Mucosa of gallbladder (tissue), 1 donor: Measurements from ENCODE around the gene HSD17B4. TPM values are rescaled to one million over a fixed set of nuclear protein-coding genes. Genes with fewer than 3 reads are reported as not detected.
"Not testable (repeated sequence)": the region's sequence is repeated elsewhere in the genome, so short reads cannot be mapped to it uniquely, and the experiment has no call there.

Source experiments
- DNase-seq: peaks from one replicate; pipeline ENCODE4 v3.0.0-alpha.2; 2020; ENCODE audit warnings: low spot score
- total RNA-seq: library from RNA; stranded (reverse); gene quantifications from one replicate; pipeline ENCODE4 v1.2.1, GENCODE V29; 2021
- donor health status: DM: no; HTN: no; CAD: no.

Gene HSD17B4, protein sequence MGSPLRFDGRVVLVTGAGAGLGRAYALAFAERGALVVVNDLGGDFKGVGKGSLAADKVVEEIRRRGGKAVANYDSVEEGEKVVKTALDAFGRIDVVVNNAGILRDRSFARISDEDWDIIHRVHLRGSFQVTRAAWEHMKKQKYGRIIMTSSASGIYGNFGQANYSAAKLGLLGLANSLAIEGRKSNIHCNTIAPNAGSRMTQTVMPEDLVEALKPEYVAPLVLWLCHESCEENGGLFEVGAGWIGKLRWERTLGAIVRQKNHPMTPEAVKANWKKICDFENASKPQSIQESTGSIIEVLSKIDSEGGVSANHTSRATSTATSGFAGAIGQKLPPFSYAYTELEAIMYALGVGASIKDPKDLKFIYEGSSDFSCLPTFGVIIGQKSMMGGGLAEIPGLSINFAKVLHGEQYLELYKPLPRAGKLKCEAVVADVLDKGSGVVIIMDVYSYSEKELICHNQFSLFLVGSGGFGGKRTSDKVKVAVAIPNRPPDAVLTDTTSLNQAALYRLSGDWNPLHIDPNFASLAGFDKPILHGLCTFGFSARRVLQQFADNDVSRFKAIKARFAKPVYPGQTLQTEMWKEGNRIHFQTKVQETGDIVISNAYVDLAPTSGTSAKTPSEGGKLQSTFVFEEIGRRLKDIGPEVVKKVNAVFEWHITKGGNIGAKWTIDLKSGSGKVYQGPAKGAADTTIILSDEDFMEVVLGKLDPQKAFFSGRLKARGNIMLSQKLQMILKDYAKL
- total RNA-seq, result 379 TPM

DNA sequence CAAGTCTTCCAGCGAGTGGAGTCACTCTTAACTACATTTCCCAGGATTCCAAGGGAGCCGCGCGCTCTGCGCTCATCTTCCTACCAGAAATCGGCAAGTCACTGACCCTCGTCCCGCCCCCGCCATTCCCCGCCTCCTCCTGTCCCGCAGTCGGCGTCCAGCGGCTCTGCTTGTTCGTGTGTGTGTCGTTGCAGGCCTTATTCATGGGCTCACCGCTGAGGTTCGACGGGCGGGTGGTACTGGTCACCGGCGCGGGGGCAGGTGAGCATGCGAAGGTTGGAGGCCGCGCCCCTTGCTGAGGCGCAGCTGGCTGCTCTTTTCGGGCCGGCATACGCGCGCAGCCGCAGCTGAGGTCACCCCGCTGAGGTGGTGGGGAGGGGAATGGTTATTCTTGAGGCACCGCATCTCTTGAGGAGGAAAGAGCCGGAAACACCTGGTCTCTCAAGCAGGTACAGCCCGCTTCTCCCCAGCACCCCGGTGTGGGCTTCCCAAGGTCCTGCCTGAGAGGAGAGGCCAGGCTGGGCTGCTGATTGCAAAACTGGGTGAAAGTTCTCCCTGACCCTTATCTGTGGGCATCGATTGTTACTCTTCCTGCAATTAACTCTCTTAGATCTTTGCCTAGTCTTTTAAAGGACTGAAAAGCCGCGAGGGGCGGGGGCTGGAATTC, at the start of gene HSD17B4:
Gene HSD17B4 (plus strand): TSS at position 125 of the 667 bp plus-strand sequence. CDS start 79 bp downstream, at position 204.
- DNase-seq, result peak; percentile 91

DNA sequence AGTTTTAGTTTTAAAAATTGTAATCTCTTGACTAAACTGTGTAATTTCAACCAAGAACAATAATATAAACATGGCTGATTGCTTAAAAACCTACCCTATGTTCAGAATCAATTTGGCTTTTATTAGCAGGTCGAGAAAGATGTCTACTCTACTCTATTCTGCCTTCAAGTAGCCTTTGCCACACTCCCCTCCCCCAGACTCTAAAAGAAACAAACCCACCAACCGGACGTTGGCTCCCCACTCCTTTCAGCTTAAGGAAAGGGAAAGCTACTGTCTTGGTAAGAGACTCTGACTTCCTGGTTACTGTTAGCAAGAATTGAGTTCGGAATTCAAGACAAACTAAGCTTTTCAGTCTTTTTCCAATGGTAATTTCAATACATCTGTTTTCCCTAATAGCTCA, 49.7 kb upstream of the HSD17B4 start:
- no peak for DNase-seq

DNA sequence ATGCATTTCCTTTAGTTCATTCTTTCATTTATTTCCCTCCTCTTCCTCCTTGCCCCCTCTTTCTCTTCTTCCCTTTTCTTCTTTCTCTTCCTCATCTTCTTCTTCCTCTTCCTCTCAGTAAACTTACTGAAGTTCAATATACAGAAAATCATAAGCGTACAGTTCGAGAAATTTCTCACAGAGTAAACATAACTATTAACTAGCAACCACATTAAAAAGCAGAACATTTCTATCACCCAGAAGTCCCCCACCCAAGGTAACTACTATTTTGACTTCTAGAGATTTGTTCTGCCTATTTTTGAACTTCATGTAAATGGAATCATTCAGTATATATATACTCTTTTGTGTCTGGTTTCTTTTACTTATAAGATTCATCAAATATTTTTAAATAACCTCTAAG, 48.3 kb upstream of the HSD17B4 start:
- DNase-seq, result no peak

DNA sequence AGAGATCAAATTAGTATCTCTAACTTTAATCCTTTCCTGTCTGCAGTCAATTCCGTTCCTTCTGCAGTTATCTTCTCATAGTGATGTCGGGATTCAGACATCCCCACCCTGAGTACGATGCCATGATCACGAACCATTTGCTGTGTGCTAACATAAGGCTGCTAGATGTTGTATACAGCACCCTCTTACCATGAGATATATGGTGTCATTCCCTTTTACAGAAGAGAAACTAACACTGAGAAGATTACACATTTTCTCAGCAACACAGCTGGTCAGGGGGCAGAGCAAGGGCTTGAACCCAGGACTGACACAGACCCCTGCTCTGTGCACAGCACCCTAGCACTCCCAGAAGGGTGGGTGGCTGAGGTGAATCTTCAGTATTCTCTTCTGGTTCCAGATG, 46.9 kb upstream of the HSD17B4 start:
- DNase-seq, result no peak

DNA sequence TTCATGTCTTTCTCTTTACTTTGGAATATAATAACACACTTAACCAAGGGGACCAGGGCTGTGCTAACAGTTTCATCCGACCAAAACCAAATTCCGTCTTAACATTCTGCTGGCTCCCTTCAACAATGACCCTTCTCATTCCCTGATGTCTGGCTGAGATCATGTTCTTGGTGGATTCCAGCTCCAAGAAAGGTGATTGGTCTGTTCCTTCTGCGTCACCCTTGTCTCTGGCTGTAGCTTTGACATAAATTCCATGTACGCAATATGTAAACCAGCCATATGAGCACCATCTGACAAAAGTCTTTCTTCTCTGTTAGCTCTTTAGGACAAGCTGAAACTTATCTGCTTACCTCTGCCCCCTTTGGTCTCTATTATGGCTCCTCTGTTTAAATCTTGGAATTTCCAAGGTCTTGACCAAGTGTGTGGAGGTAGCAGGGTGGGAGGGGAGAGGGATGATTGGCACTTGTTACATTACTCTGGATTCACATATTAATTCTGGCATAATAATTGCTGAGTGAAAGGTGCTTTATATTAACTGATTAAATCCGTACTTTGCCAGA, 45.7 kb upstream of the HSD17B4 start:
- DNase-seq, result no peak

DNA sequence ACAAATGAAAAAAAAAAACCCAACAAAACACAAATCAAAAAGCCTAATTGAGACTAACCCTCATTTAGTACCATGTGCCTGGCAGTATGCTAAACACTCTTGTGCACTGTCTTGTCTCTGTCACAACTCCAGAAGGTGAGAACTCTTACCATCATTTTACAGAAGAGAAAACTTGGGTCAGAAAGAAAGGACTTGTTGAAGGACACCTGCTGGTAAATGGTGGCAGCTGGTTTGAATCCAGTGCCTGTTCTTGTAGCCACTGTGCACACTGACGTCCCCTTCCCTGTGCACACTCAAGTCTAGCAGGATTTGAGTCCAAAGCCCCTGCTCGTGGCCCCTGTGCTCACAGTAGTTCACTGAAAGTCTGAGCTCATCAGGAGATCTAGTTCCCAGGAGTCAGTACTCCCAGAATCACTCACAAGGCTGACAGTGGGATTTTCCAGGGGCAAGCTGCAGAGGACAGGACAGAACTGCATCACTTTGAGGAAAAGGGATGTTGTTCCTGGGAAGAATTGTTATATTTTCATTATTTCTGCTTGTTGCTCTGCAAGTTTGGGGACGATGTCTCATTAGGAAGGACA, 43.0 kb upstream of the HSD17B4 start:
- DNase-seq, result no peak

DNA sequence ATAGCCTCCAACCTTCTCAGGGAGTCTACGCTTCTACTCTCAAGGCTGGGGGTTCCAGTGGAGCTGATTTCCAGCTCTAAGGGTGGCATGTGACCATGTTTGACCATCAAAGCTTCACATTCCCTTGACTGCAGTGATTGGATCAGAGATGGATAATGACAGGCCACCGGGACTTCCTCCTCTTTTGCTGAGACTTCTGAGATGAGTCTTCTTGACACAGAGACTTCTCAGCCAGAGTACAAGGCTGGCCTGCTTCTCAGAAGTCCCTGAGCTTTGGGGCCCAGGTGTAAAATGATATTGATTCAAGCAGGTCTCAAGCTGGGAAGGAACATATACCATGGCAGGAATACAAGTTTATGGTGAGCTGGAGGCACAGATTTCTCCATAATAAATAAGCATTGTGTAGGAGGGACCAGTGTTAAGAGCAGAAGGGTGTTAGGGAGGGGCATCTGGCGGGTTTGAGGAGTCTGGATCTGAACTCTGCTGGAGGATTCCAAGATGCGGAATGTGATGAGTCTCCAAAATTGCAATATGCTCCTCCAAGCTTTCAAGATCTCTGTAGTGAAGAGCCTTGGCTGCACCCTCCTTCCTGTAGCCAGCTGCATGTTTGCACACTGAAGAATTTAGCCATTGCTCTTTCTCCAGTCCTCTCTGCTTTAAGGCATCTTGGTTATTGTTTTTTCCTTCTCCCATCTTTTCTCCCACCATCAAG, 41.7 kb upstream of the HSD17B4 start:
- no peak for DNase-seq

DNA sequence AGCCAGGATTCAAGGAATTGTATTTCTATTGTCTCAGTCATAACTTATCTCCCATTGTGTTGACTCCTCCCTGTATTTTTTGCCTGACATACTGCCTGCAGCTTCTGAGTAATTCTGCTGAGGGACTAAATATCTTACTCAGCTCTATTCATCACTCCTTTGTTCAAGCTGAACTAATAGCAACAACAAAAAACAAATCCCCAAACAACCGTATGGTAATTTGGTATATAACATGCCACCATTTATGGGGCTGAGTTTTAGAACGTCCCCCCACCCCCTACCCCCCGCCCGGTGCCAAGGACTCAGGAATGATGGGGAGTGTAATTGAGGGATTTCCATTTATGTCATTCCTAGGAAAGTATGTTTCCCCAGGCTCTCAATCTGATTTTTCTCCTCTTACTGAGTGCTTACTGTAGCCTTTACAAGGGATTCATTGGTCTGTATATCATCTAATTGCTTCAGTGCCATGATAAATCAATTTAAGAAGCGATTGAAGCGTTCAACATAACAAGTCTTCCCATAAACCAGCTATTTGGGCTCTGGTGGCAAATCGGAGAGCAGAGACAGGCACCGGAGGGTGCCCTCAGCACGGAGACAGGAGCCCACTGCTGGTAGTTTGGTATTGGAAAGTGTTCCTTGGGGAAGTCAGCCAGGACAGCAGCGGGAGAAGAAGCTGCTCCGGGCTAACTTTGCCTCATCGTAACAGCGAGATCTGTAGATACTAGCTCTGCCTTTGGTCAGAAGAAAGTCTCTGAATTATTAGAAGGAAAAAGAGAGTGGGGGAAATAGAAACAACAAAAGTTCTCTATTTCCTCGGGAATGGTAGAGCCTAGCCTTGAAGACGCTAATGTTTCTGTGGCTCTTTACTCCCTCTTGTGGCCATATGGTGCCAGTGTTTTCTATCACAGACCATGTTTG, 40.7 kb upstream of the HSD17B4 start:
- peak; percentile 75 for DNase-seq

DNA sequence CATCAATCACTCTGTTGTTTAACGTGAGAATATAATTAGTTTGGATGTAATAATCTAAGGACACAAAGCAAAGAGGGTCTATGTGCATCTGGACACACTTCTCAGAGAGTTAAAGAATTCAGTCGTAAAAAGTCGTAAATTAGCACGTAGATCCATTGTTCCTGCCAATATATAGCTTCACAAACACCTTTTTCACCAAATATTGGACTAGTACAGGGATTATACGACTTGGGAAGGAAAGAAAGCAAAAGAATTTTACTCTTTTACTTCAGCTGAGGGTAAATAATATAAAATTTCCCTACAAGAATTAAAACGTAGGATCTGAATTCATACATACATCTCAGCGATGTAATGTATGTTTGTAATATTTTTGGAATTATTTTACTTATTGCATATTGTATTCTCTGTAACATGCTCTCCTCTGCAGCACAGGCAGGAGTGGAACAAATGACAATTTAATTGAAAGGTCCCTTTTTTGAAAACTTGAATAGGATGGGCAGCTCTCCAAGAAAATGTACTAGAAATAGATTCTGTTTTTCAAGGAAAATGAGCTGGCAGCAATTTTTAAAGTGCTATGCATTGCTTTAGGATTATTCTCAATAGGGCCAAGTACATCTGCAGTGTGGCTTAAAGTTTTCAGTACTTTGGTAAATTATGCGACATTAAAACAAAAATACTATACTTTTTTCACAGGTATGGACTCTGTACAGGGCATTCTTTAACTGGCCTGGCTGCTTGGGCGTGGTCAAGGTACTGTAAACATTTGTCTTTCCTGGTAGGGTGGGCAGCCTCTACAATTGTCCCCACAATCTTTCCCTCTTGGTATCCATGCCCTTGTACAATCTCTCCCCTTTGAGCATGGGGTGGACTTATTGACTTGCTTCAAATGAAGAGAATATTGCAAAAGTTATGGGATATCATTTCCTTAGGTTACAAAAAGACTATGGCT, 39.7 kb upstream of the HSD17B4 start:
- no peak for DNase-seq

DNA sequence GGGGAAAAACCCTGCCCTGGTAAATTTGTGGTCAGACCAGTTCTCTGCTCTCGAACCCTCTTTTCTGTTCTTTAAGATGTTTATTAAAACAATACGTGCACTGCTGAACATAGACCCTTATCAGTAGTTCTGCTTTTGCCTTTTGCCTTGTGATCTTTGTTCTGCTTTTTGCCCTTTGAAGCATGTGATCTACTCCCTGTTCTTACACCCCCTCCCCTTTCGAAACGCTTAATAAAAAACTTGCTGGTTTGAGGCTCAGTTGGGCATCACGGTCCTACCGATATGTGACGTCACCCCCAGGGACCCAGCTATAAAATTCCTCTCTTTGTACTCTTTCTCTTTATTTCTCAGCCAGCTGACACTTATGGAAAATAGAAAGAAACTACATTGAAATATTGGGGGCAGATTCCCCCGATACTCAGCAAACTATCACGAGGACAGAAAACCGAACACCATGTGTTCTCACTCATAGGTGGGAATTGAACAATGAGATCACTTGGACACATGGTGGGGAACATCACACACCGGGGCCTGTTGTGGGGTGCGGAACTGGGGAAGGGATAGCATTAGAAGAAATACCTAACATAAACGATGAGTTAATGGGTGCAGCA, 38.1 kb upstream of the HSD17B4 start:
- DNase-seq, result not testable (repeated sequence)

DNA sequence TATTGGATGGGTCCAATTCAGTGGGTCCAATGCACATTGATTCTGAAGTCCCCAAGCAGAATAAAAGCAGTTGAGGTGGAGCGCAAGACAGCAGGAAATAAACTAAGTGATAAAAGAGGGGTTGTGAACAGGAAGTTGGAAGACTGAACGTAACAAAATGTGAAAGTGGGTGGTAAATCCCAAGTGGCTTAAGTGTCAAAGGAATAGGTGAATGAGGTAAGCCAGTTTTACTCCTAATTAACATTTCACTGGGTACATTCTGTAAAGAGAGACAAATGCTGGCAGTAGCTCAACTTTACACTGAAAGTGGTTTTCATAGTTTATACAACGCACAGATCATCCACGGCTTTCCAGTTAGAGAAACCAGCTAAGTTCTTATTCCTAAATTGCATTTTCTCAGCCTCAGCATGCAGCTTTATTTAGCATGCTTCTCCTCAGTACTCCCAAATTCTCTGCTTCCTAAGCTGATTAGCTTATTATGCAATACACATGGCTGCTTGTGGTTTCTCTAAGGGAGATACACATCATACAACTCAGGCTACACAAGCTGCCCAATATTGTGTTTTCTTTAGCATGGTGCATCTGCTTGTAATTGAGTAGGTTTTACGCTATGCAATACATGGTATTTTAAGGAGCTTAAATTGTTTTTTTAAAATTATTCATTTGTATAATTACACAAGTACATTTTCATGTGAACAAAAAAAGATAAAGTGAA, 34.2 kb upstream of the HSD17B4 start:
- no peak for DNase-seq

DNA sequence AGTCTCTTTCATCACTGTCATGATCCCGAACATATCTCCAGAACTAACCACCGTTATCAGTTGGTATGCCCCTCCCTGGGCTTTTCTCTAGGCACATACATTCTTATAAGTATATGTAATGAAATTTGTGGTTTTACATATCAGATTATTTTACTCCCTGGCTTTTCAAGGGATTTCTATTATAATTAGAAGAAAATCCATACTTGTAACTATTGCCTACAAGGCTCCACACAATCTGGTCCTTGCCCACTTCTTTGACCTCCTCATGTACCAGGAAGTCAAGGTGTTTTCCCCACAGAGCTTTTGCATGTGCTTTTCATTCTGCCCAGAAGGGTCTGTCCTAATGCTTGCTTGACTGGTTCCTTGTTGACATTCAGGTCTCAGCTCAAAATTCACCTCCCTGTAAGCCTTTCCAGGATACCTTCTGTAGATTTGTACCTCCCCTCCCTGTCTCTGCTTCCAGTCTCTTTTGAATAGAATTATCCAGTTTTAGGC, 33.6 kb upstream of the HSD17B4 start:
- no peak for DNase-seq

DNA sequence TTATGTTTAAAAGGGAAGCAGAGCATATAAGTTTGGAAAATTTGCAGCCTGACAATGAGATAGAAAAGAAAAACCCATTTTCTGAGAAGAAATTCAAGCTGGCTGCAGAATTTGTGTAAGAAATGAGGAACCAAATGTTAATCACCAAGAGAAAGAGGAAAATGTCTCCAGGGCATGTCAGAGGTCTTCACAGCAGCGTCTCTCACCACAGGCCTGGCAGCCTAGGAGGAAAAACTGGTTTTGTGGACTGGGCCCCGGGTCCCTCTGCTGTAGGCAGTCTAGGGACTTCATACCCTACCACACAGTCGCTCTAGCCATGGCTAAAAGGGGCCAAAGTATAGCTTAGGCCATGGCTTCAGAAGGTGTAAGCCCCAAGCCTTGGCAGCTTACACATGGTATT, 32.1 kb upstream of the HSD17B4 start:
- no peak for DNase-seq

DNA sequence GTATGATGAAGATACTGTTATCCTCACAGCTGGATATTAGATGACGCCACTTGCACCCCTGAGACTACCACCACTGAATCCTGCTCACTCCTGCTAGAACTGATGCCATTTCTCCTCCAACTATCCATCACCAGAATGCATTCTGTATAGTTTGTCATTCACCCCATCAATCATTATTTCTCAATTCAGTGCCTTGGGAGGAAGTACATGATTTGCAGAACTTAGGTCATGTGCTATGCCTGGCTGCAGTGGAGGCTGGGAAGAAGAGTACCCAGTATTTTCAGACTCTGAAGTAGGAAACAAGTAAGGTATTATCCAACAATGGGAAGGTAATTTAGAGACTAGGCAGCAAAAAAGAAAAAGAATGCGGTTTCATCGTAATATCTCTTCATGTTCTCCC, 26.2 kb upstream of the HSD17B4 start:
- no peak for DNase-seq

DNA sequence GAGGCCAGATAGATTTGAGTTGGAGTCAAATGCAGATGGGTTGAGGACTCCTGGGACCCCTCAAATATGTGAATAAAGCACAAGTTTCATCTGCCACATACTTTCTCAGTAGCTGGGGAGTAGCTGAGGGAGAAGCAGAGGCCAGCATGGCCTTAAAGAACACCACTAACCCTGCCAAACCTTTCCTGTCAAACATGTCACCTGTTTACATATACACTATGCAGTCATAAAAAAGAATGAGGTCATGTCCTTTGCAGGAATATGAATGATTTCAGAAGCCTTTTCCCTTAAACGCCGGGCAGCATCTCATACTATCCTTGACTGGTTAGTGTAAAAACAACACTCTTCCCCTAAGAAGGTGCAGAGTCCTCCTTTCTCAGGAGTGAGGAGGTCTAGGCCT, 25.2 kb upstream of the HSD17B4 start:
- no peak for DNase-seq

DNA sequence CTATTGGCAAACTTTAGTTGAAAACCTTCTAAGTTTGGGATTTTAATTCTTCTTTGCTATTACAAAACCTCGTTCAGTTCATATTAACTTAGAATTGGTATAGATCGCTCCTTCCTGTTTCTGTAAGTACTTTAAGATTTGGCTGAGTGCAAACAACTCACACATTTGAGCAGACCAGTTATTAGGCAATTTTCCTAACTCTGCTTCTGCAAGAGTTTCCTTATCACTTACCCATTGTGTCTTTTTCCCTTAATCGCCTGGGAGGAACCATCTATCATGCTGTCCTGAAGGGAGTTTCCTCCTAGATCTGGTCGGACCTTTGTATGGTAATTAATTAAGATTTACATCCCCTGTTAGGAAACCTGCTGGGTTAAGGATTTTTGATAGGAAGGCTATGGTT, 24.7 kb upstream of the HSD17B4 start:
- DNase-seq, result not testable (repeated sequence)

DNA sequence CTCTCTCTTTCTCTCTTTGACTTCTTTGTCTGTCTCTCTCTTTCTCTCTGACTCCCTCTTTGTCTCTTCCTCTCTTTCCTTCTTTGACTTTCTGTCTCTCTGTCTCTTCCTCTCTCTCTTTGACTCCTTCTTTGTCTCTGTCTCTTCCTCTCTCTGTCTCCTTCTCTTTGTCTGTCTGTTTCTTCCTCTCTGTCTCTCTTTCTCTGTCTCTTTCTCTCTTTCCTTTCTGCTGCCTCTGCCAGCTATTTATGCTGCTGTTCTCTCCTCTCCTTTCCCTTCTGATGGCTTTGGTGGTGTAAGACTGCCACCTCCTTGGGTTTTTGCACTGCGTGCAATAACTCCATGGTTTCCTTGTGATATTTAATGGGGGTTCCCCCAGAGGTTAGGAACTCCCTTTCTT, 24.1 kb upstream of the HSD17B4 start:
- not testable (repeated sequence) for DNase-seq

DNA sequence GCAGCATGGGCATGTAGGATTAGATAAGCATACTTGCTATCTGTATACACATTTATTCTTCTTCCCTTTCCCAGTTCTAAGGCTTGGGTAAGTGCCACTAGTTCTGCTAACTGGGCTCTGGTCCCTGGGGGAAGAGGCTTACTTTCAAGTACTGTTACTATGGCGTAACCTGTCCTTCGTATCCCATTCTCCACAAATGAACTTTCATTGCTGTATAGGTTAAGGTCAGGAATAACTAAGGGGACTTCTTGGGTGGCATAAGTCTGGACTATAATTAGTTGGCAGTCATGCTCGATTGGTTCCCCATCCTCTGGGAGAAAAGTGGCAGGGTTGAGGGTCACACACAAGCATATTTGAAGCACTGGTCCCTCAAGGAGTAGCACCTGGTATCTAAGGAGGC, 23.7 kb upstream of the HSD17B4 start:
- not testable (repeated sequence) for DNase-seq
